ENCODE measurements around the gene EXOC4. TPM values are rescaled to one million over a fixed set of nuclear protein-coding genes. Genes with fewer than 3 reads are reported as not detected.

Gene EXOC4
- total RNA-seq, 1 donor from 2014 or later = 99.2 TPM

DNA sequence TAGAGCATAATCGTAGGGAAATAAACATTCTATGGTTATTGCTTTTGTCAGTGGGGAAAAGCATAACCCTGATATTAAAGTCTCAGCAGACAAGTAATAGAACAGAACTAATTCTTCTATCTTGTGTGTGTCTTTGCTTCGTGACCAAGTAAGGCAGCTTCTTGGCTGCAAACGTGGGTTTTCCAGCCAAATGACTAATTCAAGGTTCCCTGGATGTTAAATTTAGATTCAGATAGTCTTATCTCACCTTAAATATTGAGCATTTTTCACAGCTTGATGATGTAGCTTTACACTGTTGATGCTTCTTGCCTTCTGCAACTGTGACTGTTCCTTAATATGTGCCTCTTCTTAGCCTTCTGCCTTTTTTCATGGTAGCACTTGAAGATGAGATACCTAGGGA lies 113.0 kb downstream of the EXOC4 start:
- intact Hi-C loops (cut with DNase I) = no loop called here
- TF ChIP-seq POLR2AphosphoS5 (IDR thresholded peaks at IDR 0.05; ENCODE audit: insufficient read depth in 1 of 2, low read depth in 1 of 2) = no peak
- TF ChIP-seq, protein P1, sequence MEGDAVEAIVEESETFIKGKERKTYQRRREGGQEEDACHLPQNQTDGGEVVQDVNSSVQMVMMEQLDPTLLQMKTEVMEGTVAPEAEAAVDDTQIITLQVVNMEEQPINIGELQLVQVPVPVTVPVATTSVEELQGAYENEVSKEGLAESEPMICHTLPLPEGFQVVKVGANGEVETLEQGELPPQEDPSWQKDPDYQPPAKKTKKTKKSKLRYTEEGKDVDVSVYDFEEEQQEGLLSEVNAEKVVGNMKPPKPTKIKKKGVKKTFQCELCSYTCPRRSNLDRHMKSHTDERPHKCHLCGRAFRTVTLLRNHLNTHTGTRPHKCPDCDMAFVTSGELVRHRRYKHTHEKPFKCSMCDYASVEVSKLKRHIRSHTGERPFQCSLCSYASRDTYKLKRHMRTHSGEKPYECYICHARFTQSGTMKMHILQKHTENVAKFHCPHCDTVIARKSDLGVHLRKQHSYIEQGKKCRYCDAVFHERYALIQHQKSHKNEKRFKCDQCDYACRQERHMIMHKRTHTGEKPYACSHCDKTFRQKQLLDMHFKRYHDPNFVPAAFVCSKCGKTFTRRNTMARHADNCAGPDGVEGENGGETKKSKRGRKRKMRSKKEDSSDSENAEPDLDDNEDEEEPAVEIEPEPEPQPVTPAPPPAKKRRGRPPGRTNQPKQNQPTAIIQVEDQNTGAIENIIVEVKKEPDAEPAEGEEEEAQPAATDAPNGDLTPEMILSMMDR (IDR thresholded peaks at IDR 0.05) = no peak
- TF ChIP-seq POLR2A (IDR thresholded peaks at IDR 0.05) = no peak
- Histone ChIP-seq H3K27ac (no peak overlapping the region), H3K4me1 (no peaks in the 10 kb centered on the region), H3K9me3 (no peaks in the 10 kb centered on the region), H3K4me3 (no peak overlapping the region), H3K27me3 (no peaks in the 10 kb centered on the region), H3K36me3 (no peaks in the 10 kb centered on the region)
- DNase-seq (ENCODE audit: extremely low spot score in 2 of 2) = no peak

DNA sequence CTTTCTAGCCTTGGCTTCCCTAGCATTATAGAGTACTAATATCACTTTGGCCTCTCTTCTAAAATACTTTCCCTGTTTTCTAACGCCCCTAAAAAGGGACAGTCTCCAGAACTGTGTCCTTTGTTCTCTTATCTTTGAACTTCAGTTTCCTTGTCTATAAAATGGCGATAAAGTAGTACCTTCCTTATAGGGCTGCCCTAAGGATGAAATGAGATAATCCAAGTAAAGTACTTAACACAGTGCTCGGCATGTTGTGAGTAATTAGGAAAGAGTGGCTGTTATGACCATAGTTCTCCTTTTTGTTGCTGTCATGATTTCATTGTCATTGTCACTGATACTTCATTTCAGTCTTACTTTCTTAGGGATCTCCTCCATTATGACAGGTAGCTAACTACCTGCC lies 114.7 kb downstream of the EXOC4 start:
- H3K27me3 ChIP-seq = no peaks in the 10 kb centered on the region
- intact Hi-C loops (cut with DNase I) = no loop called here
- TF ChIP-seq POLR2A (IDR thresholded peaks at IDR 0.05) = no peak
- TF ChIP-seq, protein P1 (IDR thresholded peaks at IDR 0.05) = no peak
- no peak for TF ChIP-seq POLR2AphosphoS5 (IDR thresholded peaks at IDR 0.05; ENCODE audit: insufficient read depth in 1 of 2, low read depth in 1 of 2)
- H3K36me3 ChIP-seq = no peaks in the 10 kb centered on the region
- no peak for DNase-seq (ENCODE audit: extremely low spot score in 2 of 2)
- H3K27ac ChIP-seq = no peak overlapping the region
- H3K4me3 ChIP-seq = no peak overlapping the region
- no peaks in the 10 kb centered on the region for H3K4me1 ChIP-seq
- no peaks in the 10 kb centered on the region for H3K9me3 ChIP-seq

DNA sequence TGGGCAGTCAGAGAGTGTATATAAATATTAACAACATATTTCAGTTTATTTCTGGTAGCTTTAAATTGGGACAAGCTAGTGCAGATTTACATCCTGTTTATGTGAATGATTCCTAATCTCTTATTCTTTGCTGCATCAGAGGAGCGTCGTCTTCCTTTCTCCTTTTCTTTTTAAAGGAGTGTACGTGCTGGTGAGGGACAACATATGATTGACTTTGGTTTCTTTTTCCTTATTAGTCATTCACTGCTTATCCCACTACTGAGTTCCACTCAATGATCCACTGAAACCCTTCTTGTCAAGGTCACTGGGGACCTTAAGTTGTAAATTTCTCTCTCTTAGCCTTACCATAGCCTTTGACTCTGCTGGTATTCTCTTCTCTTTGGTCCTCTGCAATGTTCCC lies 116.3 kb downstream of the EXOC4 start:
- intact Hi-C loops (cut with DNase I) = no loop called here
- Histone ChIP-seq H3K9me3 (no peaks in the 10 kb centered on the region), H3K4me3 (no peak overlapping the region), H3K27ac (no peak overlapping the region), H3K36me3 (no peaks in the 10 kb centered on the region), H3K4me1 (no peaks in the 10 kb centered on the region), H3K27me3 (no peaks in the 10 kb centered on the region)
- no peak for TF ChIP-seq POLR2A (IDR thresholded peaks at IDR 0.05)
- no peak for TF ChIP-seq POLR2AphosphoS5 (IDR thresholded peaks at IDR 0.05; ENCODE audit: insufficient read depth in 1 of 2, low read depth in 1 of 2)
- TF ChIP-seq, protein P1 (IDR thresholded peaks at IDR 0.05) = no peak
- DNase-seq (ENCODE audit: extremely low spot score in 2 of 2) = no peak

DNA sequence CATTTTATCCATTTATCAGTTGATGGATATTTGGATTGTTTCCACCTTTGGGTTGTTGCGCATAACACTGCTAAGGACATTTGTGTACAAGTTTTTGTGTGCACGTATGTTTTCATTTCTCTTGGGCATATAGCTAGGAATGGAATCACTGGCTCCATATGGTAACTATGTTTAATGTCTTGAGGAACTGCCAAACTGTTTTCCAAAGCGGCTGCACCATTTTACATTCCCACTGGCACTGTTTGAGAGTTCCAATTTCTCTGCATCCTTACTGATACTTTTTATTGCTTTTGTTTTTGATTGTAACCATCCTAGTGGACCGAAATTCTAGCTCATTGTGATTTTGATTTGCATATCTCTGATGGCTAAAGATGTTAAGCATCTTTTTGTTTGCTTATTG lies 118.7 kb downstream of the EXOC4 start:
- DNase-seq (ENCODE audit: extremely low spot score in 2 of 2) = no peak
- Histone ChIP-seq H3K9me3 (no peaks in the 10 kb centered on the region), H3K36me3 (peaks cover 0 to 8% of the 10 kb centered on the region in 2 donors), H3K27me3 (no peaks in the 10 kb centered on the region), H3K4me3 (no peak overlapping the region), H3K27ac (no peak overlapping the region), H3K4me1 (no peaks in the 10 kb centered on the region)
- intact Hi-C loops (cut with DNase I) = no loop called here
- TF ChIP-seq, protein P1 (IDR thresholded peaks at IDR 0.05) = no peak
- no peak for TF ChIP-seq POLR2AphosphoS5 (IDR thresholded peaks at IDR 0.05; ENCODE audit: insufficient read depth in 1 of 2, low read depth in 1 of 2)
- no peak for TF ChIP-seq POLR2A (IDR thresholded peaks at IDR 0.05)

- DNase-seq (ENCODE audit: extremely low spot score in 2 of 2) = no peak
- intact Hi-C loops (cut with DNase I) = no loop called here
Measured at GRCh38 chr7:133372337-133372736, 119.5 kb downstream of the EXOC4 start.

More at GRCh38 chr7:133372337-133372736, 119.5 kb downstream of the EXOC4 start:
- H3K4me3 ChIP-seq = no peak overlapping the region
- no peaks in the 10 kb centered on the region for H3K27me3 ChIP-seq
- TF ChIP-seq POLR2AphosphoS5 (IDR thresholded peaks at IDR 0.05; ENCODE audit: insufficient read depth in 1 of 2, low read depth in 1 of 2) = no peak
- TF ChIP-seq, protein P1 (IDR thresholded peaks at IDR 0.05) = no peak
- no peak for TF ChIP-seq POLR2A (IDR thresholded peaks at IDR 0.05)
- H3K9me3 ChIP-seq = no peaks in the 10 kb centered on the region
- H3K27ac ChIP-seq = no peak overlapping the region
- H3K4me1 ChIP-seq = no peaks in the 10 kb centered on the region
- H3K36me3 ChIP-seq = peaks cover 0 to 8% of the 10 kb centered on the region in 2 donors

All from vagina (tissue), 2 donors.